ENCODE data around the gene IFNGR2.
A peak's percentile ranks its signal among the peaks of the same experiment; 100 is the strongest.

Gene IFNGR2

DNA sequence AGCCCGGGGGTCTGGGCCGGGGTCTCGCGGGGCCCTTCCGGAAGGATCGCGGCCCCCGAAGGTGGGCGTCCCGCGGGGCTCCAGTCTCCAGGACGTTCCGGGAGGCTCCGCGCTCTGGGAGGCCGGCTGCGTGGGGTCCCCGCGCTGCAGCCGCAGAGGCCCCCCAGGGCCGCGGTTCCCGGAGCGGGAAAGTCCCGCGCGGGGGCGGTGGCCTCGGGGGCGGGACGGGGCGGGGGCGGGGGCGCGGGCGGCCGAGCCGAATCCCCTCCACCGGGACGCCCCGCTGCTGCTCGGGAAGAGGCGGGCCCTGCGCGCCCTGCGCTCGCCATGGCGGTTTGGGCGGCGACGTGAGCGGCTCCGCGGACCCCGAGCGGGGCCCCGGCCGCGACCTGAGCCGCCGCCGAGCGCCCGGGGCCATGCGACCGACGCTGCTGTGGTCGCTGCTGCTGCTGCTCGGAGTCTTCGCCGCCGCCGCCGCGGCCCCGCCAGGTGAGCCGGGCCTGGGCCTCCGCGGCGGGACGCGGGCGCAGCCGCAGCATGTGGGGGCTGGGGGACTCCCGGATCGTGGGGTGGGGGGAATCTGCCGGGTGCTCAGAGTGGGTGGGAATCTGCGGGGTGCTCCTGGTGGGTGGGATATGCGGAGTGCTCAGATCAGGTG, at the start of gene IFNGR2:
Gene IFNGR2, plus strand, starts transcription at position 286 of the 658 bp plus-strand sequence. Its CDS starts 131 bp downstream, at position 417.
- peak; percentile 67 for DNase-seq

DNA sequence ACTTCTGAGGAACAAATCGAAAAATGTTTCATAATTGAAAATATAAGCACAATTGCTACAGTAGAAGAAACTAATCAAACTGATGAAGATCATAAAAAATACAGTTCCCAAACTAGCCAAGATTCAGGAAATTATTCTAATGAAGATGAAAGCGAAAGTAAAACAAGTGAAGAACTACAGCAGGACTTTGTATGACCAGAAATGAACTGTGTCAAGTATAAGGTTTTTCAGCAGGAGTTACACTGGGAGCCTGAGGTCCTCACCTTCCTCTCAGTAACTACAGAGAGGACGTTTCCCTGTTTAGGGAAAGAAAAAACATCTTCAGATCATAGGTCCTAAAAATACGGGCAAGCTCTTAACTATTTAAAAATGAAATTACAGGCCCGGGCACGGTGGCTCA, 47.9 kb upstream of the IFNGR2 start:
- DNase-seq, result no peak

GRCh38 chr21:33355996-33356395, 47.2 kb upstream of the IFNGR2 start:
- DNase-seq, result no peak

GRCh38 chr21:33357177-33357576, 46.0 kb upstream of the IFNGR2 start:
- DNase-seq, result no peak

GRCh38 chr21:33359446-33359845, 43.8 kb upstream of the IFNGR2 start:
- DNase-seq, result no peak

DNA sequence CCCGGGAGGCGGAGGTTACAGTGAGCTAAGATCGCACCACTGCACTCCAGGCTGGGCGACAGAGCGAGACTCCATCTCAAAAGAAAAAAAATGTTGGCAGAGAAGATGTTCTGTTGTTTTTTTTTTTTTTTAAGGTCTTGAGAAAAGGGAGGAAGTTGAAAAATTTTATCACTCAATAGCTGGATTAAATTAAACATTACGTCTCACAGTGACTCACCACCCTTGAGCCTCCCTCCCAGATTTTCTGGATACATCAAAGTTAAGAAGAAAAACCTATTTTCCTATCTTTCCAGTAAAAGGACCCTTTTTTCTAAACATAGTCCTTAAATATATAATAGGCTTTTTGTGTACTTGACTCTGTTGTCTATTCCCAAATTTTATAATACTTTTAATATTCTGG, 42.9 kb upstream of the IFNGR2 start:
- DNase-seq, result peak in 1 of 2 donors; percentile 35

GRCh38 chr21:33360881-33361602, 42.2 kb upstream of the IFNGR2 start:
- DNase-seq, result peak in 1 of 2 donors; percentile 74

DNA sequence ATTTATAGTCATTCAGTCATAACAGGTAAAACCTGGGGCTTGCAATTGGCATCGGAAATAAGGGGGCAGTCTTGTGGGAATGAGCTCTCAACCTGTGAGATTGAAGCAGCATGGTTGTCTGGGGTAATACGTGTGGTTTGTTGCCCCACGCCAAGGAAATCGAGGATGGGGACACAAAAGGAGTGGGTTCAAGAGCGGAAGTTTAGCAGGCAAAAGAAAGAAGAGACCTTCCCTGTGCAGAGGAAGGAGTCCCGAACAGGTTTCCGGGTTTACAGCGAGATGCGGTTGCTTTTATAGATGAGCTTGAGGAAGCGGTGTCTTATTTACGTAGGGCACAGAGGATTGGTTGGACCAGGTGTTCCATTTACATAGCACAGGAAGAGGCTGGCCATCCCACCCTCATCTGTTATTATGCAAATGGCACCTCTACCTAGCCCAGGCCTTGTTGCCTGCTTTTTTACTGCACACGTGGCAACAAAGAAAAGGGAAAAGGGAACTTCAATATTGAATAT, 41.1 kb upstream of the IFNGR2 start:
- peak; percentile 40 to 68 for DNase-seq

GRCh38 chr21:33363911-33364609, 39.2 kb upstream of the IFNGR2 start:
- peak; percentile 75 to 83 for DNase-seq

DNA sequence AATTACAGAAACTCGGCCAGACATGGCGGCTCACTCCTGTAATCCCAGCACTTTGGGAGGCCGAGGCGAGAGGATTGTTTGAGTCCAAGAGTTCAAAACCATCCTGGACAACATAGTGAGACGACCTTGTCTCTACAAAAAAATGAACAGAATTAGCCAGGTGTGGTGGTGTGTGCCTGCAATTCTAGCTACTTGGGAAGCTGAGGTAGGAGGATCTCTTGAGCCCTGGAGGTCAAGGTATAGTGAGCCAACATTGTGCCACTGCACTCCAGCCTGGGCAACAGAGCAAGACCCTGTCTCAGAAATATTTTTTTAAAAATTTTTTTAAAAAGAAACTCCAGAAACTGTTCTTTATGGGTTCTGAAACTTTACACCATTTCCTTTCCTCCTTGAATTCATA, 38.4 kb upstream of the IFNGR2 start:
- DNase-seq, result no peak

DNA sequence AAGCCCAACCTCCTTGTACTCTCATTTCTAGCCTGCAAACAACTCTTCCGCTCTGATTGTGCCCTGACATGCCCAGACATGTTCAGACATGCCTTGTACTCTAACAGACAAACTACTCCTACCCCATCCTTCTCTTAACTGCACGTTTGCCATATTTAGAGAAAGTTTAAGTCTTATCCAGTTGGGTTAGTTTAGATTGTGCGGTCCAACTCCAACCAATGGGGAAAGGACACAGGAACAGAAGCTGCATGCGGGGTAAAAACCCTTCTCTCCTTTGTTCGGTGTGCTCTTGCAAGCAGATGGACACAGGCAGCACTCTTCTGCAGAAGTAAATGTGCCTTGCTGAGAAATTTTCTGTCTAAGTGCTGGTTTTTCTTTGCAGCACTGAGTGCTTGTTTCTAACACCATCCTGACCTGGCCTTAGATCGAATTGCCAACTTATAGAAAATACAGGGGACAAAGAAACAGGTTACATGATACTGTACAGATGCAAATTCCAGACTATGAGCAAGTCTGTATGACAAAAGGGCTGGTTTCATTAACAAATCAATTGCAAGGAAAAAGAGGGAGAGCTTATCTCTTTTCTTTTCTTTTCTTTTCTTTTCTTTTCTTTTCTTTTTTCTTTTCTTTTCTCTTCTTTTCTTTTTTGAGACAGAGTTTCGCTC, 35.8 kb upstream of the IFNGR2 start:
- no peak for DNase-seq

- DNase-seq, result no peak
These were observed 35.1 kb upstream of the IFNGR2 start for GRCh38 chr21:33368124-33368523.

GRCh38 chr21:33368576-33368975, 34.6 kb upstream of the IFNGR2 start:
- DNase-seq, result no peak

DNA sequence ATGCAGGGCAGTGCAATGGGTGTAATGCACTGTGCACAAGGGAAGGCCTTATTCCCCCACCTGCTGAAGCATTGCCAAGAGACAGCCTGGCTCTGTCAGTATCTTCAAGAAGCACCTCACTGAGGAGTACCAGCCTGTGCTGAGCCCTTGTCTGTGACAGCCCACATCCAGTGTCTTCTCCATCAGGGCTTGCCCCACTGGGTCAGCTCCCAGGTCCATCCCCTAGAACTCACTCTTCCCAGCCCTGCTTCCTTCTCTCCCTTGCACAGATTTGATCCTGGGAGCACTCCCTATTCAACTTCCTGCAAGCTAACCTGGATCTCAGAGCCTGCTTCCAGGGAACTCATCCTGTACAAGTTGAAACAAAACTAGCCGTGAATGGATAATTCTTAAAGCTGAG, 33.6 kb upstream of the IFNGR2 start:
- DNase-seq, result no peak

GRCh38 chr21:33370305-33370704, 32.9 kb upstream of the IFNGR2 start:
- DNase-seq, result no peak

DNA sequence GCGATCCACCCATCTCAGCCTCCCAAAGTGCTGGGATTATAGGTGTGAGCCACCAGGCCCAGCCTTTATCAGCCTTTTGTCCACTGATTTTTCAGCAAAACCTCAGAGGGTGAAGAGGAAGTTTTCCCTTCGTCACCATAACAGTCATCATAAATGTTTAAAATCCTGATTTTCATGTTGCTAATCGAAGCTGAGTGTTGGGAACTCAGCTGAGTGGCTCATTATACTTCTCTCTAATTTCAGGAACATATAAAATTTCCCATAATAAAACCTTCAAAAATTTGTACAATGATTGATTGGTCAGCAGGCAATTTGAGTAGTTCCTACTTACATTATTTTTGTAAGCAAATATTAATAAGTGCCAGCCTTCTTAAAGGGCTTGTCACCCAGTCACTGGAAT, 31.8 kb upstream of the IFNGR2 start:
- no peak for DNase-seq

DNA sequence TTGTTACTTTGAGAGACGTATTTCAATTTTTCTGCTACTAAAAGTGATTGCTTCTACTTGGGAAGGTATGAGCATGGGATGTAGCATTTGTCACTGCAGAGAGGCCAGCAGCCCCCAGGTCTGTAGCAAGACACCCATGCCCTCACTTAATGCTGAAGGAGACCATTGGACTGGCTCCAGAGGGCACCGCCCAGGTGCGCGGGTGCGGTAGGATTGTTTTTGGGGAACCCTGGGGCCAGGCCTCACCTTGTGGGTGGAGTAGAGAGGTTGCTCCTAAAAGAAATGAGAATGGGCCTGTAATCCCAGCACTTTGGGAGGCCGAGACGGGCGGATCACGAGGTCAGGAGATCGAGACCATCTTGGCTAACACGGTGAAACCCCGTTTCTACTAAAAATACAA, 30.6 kb upstream of the IFNGR2 start:
- no peak for DNase-seq

GRCh38 chr21:33373451-33373850, 29.8 kb upstream of the IFNGR2 start:
- DNase-seq, result no peak

- DNase-seq, result peak; percentile 80
These were observed 29.1 kb upstream of the IFNGR2 start for GRCh38 chr21:33374080-33374449.

DNA sequence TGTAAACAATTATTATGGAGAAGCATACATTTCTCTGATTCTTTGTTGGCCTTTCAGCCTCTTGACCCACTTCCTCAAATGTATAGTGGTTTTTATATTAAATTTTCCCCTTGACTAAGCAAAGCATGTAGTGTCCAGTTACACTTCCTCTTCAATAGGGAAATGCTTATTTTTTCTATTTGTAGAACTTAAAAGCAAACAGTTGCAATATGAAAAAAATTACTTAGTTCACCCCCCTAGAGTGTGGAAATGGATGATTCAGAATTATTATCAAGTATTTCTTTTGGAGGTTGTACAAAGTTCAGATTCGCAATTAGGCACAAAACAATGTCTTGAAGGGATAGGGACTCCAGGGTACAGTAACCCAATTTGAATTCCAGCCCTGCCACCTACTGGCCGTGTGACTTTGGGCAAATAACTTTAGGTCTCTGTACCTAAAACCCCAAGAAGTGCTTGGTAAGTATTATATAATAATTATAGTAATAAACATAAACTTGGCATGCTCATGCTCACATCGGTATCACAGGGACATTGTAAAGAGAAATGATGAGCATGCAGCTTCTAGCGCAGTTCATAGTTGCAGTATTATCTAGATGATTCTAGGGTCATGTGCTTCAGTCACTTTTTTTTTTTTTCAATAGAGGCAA, 28.6 kb upstream of the IFNGR2 start:
- DNase-seq, result peak; percentile 89 to 97

DNA sequence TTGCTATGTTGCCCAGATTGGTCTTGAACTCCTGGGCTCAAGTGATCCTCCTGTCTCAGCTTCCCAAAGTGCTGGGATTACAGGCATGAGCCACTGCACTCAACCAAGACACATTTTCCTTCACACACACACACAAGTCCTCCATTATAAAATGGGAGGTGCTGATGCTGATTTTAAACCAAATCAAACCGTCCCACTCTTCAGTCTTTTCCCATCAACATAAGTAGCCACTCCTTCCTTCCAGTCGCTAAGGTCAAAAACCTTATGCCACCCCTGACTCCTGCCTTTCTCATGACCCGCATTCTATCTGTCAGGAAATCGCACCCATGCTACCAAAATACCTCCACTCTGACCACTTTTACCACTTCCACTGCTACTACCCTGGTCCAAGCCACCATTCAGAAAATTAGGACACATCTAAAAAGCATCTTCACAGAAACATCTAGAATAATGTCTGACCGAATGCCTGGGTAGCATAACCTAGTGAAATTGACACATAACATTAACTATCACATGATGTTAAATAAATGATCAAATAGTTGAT, 28.0 kb upstream of the IFNGR2 start:
- no peak for DNase-seq

DNA sequence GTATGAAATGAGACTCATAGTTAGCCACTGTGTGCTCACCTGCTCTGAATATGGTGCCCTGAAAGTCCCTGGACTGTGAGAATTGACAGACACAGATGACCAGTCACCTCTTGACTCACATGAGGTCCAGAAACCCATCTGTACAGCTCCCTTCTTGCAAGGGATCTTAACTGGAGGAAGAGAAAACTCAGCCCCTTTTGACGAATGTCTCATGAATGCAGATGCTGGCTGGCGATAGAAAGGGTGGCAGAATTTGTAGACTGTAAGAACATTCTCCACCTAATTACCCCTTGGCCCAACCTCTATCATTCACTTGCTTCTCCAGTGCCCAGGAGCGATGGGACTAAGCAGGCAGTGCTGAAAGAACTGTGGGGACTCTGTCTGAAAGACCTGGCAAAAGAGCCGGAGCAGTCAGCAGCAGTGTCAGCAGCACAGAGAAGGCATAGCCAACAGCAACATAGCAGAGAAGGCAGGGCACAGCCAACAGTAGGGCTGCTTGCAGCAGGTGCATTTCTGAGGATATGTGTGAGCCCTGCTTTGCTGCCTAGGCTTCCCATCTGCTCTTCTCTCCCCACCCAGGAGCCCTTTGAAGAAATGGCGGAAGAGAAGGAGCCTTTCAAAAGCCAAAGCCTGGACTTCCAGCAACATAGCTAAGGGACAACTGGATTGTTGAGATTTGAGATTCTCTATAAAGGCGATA, 25.8 kb upstream of the IFNGR2 start:
- DNase-seq, result no peak

Measured in inflammatory macrophage treated with lipopolysaccharide for 1 hour (primary cell).